ENCODE results near the gene ESYT3. TPM values are rescaled to one million over a fixed set of nuclear protein-coding genes. Genes with fewer than 3 reads are reported as not detected.
"Not testable (repeated sequence)": the region's sequence is repeated elsewhere in the genome, so short reads cannot be mapped to it uniquely, and the experiment has no call there.

The ESYT3 gene
- total RNA-seq, 1 experiment from 2014 or later: 6.3 TPM

GRCh38 chr3:138452436-138452835 is 18.0 kb downstream of the ESYT3 start:
- H2BK15ac ChIP-seq (ENCODE audit: low read depth, low read length): no peak overlapping the region
- H2BK20ac ChIP-seq (ENCODE audit: low read depth, low read length, poor library complexity, severe bottlenecking): no peak overlapping the region
- H4K20me1 ChIP-seq (ENCODE audit: control insufficient read depth, insufficient read depth, insufficient read length): no peaks in the 10 kb centered on the region
- no peaks in the 10 kb centered on the region for H3K79me2 ChIP-seq (ENCODE audit: insufficient read depth, low read length)
- no peaks in the 10 kb centered on the region for H3K79me1 ChIP-seq (ENCODE audit: insufficient read depth, low read depth, low read length, poor library complexity, severe bottlenecking)
- H3K9ac ChIP-seq (ENCODE audit: extremely low read depth, insufficient read length, low read length): no peak overlapping the region
- H3K27ac ChIP-seq (ENCODE audit: insufficient read length, low read depth, low read length): no peak overlapping the region
- TF ChIP-seq, protein P1, sequence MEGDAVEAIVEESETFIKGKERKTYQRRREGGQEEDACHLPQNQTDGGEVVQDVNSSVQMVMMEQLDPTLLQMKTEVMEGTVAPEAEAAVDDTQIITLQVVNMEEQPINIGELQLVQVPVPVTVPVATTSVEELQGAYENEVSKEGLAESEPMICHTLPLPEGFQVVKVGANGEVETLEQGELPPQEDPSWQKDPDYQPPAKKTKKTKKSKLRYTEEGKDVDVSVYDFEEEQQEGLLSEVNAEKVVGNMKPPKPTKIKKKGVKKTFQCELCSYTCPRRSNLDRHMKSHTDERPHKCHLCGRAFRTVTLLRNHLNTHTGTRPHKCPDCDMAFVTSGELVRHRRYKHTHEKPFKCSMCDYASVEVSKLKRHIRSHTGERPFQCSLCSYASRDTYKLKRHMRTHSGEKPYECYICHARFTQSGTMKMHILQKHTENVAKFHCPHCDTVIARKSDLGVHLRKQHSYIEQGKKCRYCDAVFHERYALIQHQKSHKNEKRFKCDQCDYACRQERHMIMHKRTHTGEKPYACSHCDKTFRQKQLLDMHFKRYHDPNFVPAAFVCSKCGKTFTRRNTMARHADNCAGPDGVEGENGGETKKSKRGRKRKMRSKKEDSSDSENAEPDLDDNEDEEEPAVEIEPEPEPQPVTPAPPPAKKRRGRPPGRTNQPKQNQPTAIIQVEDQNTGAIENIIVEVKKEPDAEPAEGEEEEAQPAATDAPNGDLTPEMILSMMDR (conservative IDR thresholded peaks at IDR 0.05): no peak
- H2BK5ac ChIP-seq (ENCODE audit: insufficient read length, low read length): no peak overlapping the region
- no peak overlapping the region for H2AK5ac ChIP-seq (ENCODE audit: insufficient read length, low read length)
- peaks cover 13 to 18% (median 17%) of the 10 kb centered on the region in 3 experiments; a peak in 5 of 7 replicates for H3K36me3 Mint-ChIP-seq (ENCODE audit: insufficient read depth in 1 of 3, low read depth in 3 of 3)
- peak overlapping the region in 1 of 3 experiments; percentile 33; a peak in 2 of 7 replicates for H3K27ac Mint-ChIP-seq
- no peak overlapping the region for H4K8ac ChIP-seq (replicated peaks; ENCODE audit: insufficient read length, low read depth, low read length)
- no peak overlapping the region for H3K4me3 Mint-ChIP-seq
- H3K14ac ChIP-seq (ENCODE audit: insufficient read depth, low read length): no peak overlapping the region
- no peaks in the 10 kb centered on the region for H3K23me2 ChIP-seq (ENCODE audit: insufficient read length, low read depth, low read length, poor library complexity, severe bottlenecking)
- H3K9me3 Mint-ChIP-seq: peaks cover 0 to 8% of the 10 kb centered on the region in 2 experiments; a peak in 1 of 5 replicates
- H4K5ac ChIP-seq (ENCODE audit: insufficient read length, low read depth, low read length): no peak overlapping the region
- no peak overlapping the region for H2BK12ac ChIP-seq (ENCODE audit: insufficient read length, low read depth, low read length)
- H3K4ac ChIP-seq (ENCODE audit: low read depth, low read length): no peak overlapping the region
- peaks cover 13 to 17% of the 10 kb centered on the region in 2 experiments for H3K4me1 Mint-ChIP-seq
- no peaks in the 10 kb centered on the region for H3K9me3 ChIP-seq (ENCODE audit: control insufficient read depth, low read depth, low read length)
- H3T11ph ChIP-seq (ENCODE audit: low read length): no peak overlapping the region
- H3K4me1 ChIP-seq (ENCODE audit: insufficient read depth, low read length): no peaks in the 10 kb centered on the region
- H3K56ac ChIP-seq (ENCODE audit: insufficient read length, low read depth, low read length): no peak overlapping the region
- H3K4me2 ChIP-seq (ENCODE audit: insufficient read depth, insufficient read length, low read length): no peak overlapping the region
- no CpG with 5 or more reads among the region's 6 CpGs for WGBS (ENCODE audit: extremely low coverage, insufficient read length, low lambda C conversion rate)
- H3K23ac ChIP-seq (ENCODE audit: insufficient read length, low read depth, low read length): no peak overlapping the region
- no peaks in the 10 kb centered on the region for H3K27me3 Mint-ChIP-seq (ENCODE audit: low read depth)
- no peak overlapping the region for H2BK120ac ChIP-seq (ENCODE audit: low read depth, low read length, poor library complexity, severe bottlenecking)
- H3K27me3 ChIP-seq (ENCODE audit: insufficient read depth, low read length): no peaks in the 10 kb centered on the region
- H4K91ac ChIP-seq (ENCODE audit: insufficient read length, low read depth, low read length): no peak overlapping the region
- H3K18ac ChIP-seq (ENCODE audit: insufficient read length, low read depth, low read length): no peak overlapping the region
- no peak overlapping the region for H2AFZ ChIP-seq (ENCODE audit: low read length)
- peak; percentile 29 for DNase-seq

GRCh38 chr3:138453940-138454339 is 19.5 kb downstream of the ESYT3 start:
- not testable (repeated sequence) for H2BK5ac ChIP-seq (ENCODE audit: insufficient read length, low read length); DNase-seq
- WGBS (ENCODE audit: extremely low coverage, insufficient read length, low lambda C conversion rate): no CpG with 5 or more reads among the region's 8 CpGs

More at GRCh38 chr3:138453940-138454339, 19.5 kb downstream of the ESYT3 start:
- not testable (repeated sequence) for H3K14ac ChIP-seq (ENCODE audit: insufficient read depth, low read length); H4K91ac ChIP-seq (ENCODE audit: insufficient read length, low read depth, low read length); H3K79me1 ChIP-seq (ENCODE audit: insufficient read depth, low read depth, low read length, poor library complexity, severe bottlenecking); H3K9ac ChIP-seq (ENCODE audit: extremely low read depth, insufficient read length, low read length); H3K27me3 ChIP-seq (ENCODE audit: insufficient read depth, low read length); H3K56ac ChIP-seq (ENCODE audit: insufficient read length, low read depth, low read length); H3K4me2 ChIP-seq (ENCODE audit: insufficient read depth, insufficient read length, low read length); H2AFZ ChIP-seq (ENCODE audit: low read length); H2BK15ac ChIP-seq (ENCODE audit: low read depth, low read length); H4K8ac ChIP-seq (replicated peaks; ENCODE audit: insufficient read length, low read depth, low read length); H2BK20ac ChIP-seq (ENCODE audit: low read depth, low read length, poor library complexity, severe bottlenecking); H3K9me3 Mint-ChIP-seq; H2BK120ac ChIP-seq (ENCODE audit: low read depth, low read length, poor library complexity, severe bottlenecking); H4K20me1 ChIP-seq (ENCODE audit: control insufficient read depth, insufficient read depth, insufficient read length); H4K5ac ChIP-seq (ENCODE audit: insufficient read length, low read depth, low read length); H3K9me3 ChIP-seq (ENCODE audit: control insufficient read depth, low read depth, low read length); H3K4me3 Mint-ChIP-seq; H3K27me3 Mint-ChIP-seq (ENCODE audit: low read depth); H3K27ac ChIP-seq (ENCODE audit: insufficient read length, low read depth, low read length); H3K23me2 ChIP-seq (ENCODE audit: insufficient read length, low read depth, low read length, poor library complexity, severe bottlenecking); H2BK12ac ChIP-seq (ENCODE audit: insufficient read length, low read depth, low read length); H3T11ph ChIP-seq (ENCODE audit: low read length); H3K4ac ChIP-seq (ENCODE audit: low read depth, low read length); H3K79me2 ChIP-seq (ENCODE audit: insufficient read depth, low read length); H3K18ac ChIP-seq (ENCODE audit: insufficient read length, low read depth, low read length); H3K4me1 ChIP-seq (ENCODE audit: insufficient read depth, low read length); H3K23ac ChIP-seq (ENCODE audit: insufficient read length, low read depth, low read length); H2AK5ac ChIP-seq (ENCODE audit: insufficient read length, low read length)
- H3K27ac Mint-ChIP-seq: 0 out of 7 replicates have a peak overlapping the region, but pooled peaks of 1 of the 3 experiments have one; percentile 61
- peaks cover 18 to 21% of the 10 kb centered on the region in 2 experiments for H3K4me1 Mint-ChIP-seq
- peaks cover 13 to 18% (median 17%) of the 10 kb centered on the region in 3 experiments; a peak in 5 of 7 replicates for H3K36me3 Mint-ChIP-seq (ENCODE audit: insufficient read depth in 1 of 3, low read depth in 3 of 3)
